HepG2 (cell line): ENCODE results near the gene PRSS33. TPM values are rescaled to one million over a fixed set of nuclear protein-coding genes. Genes with fewer than 3 reads are reported as not detected.

ENCODE experiments used
- DPF2 ChIP-seq: sonication (generic); formaldehyde crosslinking; IDR thresholded peaks from 2 replicates; pipeline ENCODE4 v1.4.0; 2020; ENCODE audit warnings: mild to moderate bottlenecking, low read depth, missing genetic modification reagents, borderline replicate concordance
- GATAD2A ChIP-seq: IDR thresholded peaks from 2 replicates; pipeline ENCODE4 v1.6.1; 2016
- HIC2 ChIP-seq: sonication (generic); formaldehyde crosslinking; IDR thresholded peaks from 2 replicates; pipeline ENCODE4 v1.9.0; 2022; ENCODE audit warnings: low read depth, missing genetic modification reagents
- NAIF1 ChIP-seq: sonication (generic); formaldehyde crosslinking; IDR thresholded peaks from 2 replicates; pipeline ENCODE4 v1.5.0; 2020; ENCODE audit warnings: mild to moderate bottlenecking, missing genetic modification reagents, borderline replicate concordance
- PHF8 ChIP-seq: sonication (generic); formaldehyde crosslinking; IDR thresholded peaks from 2 replicates; pipeline ENCODE4 v1.5.0; 2020; ENCODE audit warnings: missing genetic modification reagents
- RBM22 ChIP-seq: fragments of 200-400 bp; formaldehyde crosslinking; optimal IDR thresholded peaks from 2 replicates; pipeline ENCODE3; 2017; ENCODE audit warnings: mild to moderate bottlenecking, low read length, moderate library complexity
- RFXAP ChIP-seq: sonication (generic); formaldehyde crosslinking; IDR thresholded peaks from 2 replicates; pipeline ENCODE4 v1.4.0; 2020; ENCODE audit warnings: missing genetic modification reagents, borderline replicate concordance
- SOX6 ChIP-seq, 2 experiments: fragments of 450-650 bp in 1 of 2; sonication (generic) in 1 of 2; formaldehyde crosslinking in 1 of 2; IDR thresholded peaks; 2 replicates each; pipeline versions ENCODE4 v1.4.0 to v1.6.1; 2017 to 2020; ENCODE audit warnings: antibody characterized with exemption in 1 of 2, mild to moderate bottlenecking in 1 of 2, missing genetic modification reagents in 1 of 2
- SP140L ChIP-seq: sonication (generic); formaldehyde crosslinking; IDR thresholded peaks from 2 replicates; pipeline ENCODE4 v1.4.0; 2020; ENCODE audit warnings: missing genetic modification reagents, borderline replicate concordance
- STAG1 ChIP-seq: sonication (generic); formaldehyde crosslinking; IDR thresholded peaks from 2 replicates; pipeline ENCODE4 v1.4.0; 2020; ENCODE audit warnings: missing genetic modification reagents
- ZFP36L2 ChIP-seq: sonication (generic); formaldehyde crosslinking; IDR thresholded peaks from 2 replicates; pipeline ENCODE4 v1.4.0; 2020; ENCODE audit warnings: missing genetic modification reagents
- ZNF317 ChIP-seq: sonication (generic); formaldehyde crosslinking; IDR thresholded peaks from 2 replicates; pipeline ENCODE4 v1.5.0; 2020; ENCODE audit warnings: mild to moderate bottlenecking, missing genetic modification reagents
- ZSCAN22 ChIP-seq: sonication (generic); formaldehyde crosslinking; IDR thresholded peaks from 2 replicates; pipeline ENCODE4 v1.4.0; 2020; ENCODE audit warnings: mild to moderate bottlenecking, missing genetic modification reagents
- ZSCAN30 ChIP-seq: sonication (generic); formaldehyde crosslinking; IDR thresholded peaks from 2 replicates; pipeline ENCODE4 v1.5.0; 2020; ENCODE audit warnings: mild to moderate bottlenecking, missing genetic modification reagents
- polyA plus RNA-seq, 8 experiments: library from polyadenylated mRNA; depleted of rRNA in 3 of 8; stranded (reverse) in 7 of 8; unstranded in 1 of 8; fragments of >200 nt; fragmentation: Illumina TruSeq in 4 of 8; extraction: Trizol in 4 of 8; gene quantifications; 2 replicates each; pipeline versions ENCODE4 v1.2.1 to v1.2.3, GENCODE V29; 2011 to 2016; ENCODE audit warnings: low read depth in 4 of 8, missing spikeins in 1 of 8, mixed read lengths in 1 of 8; ENCODE audit not compliant: insufficient read depth in 1 of 8
- total RNA-seq, 5 experiments: library from RNA; depleted of rRNA; stranded (reverse); fragments of >200 nt; fragmentation: Illumina TruSeq; extraction: Trizol; gene quantifications; 2 replicates each; pipeline ENCODE4 v1.2.3, GENCODE V29; 2016; ENCODE audit warnings: low read depth in 1 of 5
- TF ChIP-seq, protein P1 (sequence below): IDR thresholded peaks from 2 replicates; pipeline ENCODE4 v1.6.1; 2016; ENCODE audit warnings: missing compliant biosample characterization, missing genetic modification reagents, borderline replicate concordance

Gene PRSS33
- total and polyA plus RNA-seq, 2 of the 13 experiments (the other 11 are each of a cell fraction or from before 2014, with no cell fraction given): not detected

GRCh38 chr16:2776500-2777139 lies 10.7 kb downstream of the PRSS33 start (continued):
- no peak for TF ChIP-seq NAIF1 (CRISPR knock-in tag)
- TF ChIP-seq ZNF317: no peak
- TF ChIP-seq DPF2 (CRISPR knock-in tag): no peak
- no peak for TF ChIP-seq RBM22
- TF ChIP-seq STAG1 (CRISPR knock-in tag): no peak
- TF ChIP-seq ZFP36L2 (CRISPR knock-in tag): no peak
- peak; percentile 45 for TF ChIP-seq PHF8 (CRISPR knock-in tag)
- no peak for TF ChIP-seq RFXAP
- no peak for TF ChIP-seq ZSCAN30 (CRISPR knock-in tag)
- TF ChIP-seq SP140L (CRISPR knock-in tag): no peak
- no peak for TF ChIP-seq GATAD2A (CRISPR knock-in tag)
- TF ChIP-seq SOX6 (IDR thresholded peaks at IDR 0.05): no peak
- TF ChIP-seq SOX6 (CRISPR knock-in tag; IDR thresholded peaks at IDR 0.05): no peak
- peak; percentile 3; the same call in 1 of the 2 replicates for TF ChIP-seq HIC2
- TF ChIP-seq, protein P1, sequence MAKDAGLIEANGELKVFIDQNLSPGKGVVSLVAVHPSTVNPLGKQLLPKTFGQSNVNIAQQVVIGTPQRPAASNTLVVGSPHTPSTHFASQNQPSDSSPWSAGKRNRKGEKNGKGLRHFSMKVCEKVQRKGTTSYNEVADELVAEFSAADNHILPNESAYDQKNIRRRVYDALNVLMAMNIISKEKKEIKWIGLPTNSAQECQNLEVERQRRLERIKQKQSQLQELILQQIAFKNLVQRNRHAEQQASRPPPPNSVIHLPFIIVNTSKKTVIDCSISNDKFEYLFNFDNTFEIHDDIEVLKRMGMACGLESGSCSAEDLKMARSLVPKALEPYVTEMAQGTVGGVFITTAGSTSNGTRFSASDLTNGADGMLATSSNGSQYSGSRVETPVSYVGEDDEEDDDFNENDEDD (CRISPR knock-in tag): no peak
- TF ChIP-seq ZSCAN22 (CRISPR knock-in tag): no peak
